HepG2 (cell line): Measurements from ENCODE around the gene VGF. TPM values are rescaled to one million over a fixed set of nuclear protein-coding genes. Genes with fewer than 3 reads are reported as not detected.

Experiments used
- ATRX ChIP-seq: sonication (generic); formaldehyde crosslinking; IDR thresholded peaks from 2 replicates; pipeline ENCODE4 v1.4.0; 2020; ENCODE audit warnings: missing genetic modification reagents, borderline replicate concordance
- CBX2 ChIP-seq, 2 experiments: fragments of 200-600 bp in 1 of 2; sonication (generic); formaldehyde crosslinking in 1 of 2; IDR thresholded peaks; 2 replicates each; pipeline versions ENCODE4 v1.7.0 to v1.8.1; 2018 to 2022; ENCODE audit warnings: low read depth in 2 of 2, low read length in 1 of 2, mild to moderate bottlenecking in 1 of 2, missing genetic modification reagents in 1 of 2
- DR1 ChIP-seq: sonication (generic); formaldehyde crosslinking; IDR thresholded peaks from 2 replicates; pipeline ENCODE4 v1.8.0; 2021; ENCODE audit warnings: mild to moderate bottlenecking, missing genetic modification reagents, inconsistent platforms
- HOXA5 ChIP-seq: sonication (generic); formaldehyde crosslinking; IDR thresholded peaks from 2 replicates; pipeline ENCODE4 v1.4.0; 2020; ENCODE audit warnings: missing genetic modification reagents
- KAT2B ChIP-seq: fragments of 150-350 bp; IDR thresholded peaks from 2 replicates; pipeline ENCODE4 v1.6.1; 2014; ENCODE audit warnings: low read depth, low read length, borderline replicate concordance
- KDM5A ChIP-seq: fragments of 200-600 bp; sonication (generic); IDR thresholded peaks from 2 replicates; pipeline ENCODE4 v1.7.0; 2018; ENCODE audit warnings: antibody characterized with exemption, mild to moderate bottlenecking, low read length, borderline replicate concordance
- NFKBIZ ChIP-seq: IDR thresholded peaks from 2 replicates; pipeline ENCODE4 v1.6.1; 2018; ENCODE audit warnings: missing genetic modification reagents, missing compliant biosample characterization
- PRDM4 ChIP-seq: sonication (generic); formaldehyde crosslinking; IDR thresholded peaks from 2 replicates; pipeline ENCODE4 v1.9.0; 2021; ENCODE audit warnings: missing genetic modification reagents, borderline replicate concordance
- RXRA ChIP-seq: sonication (generic); formaldehyde crosslinking; IDR thresholded peaks from 2 replicates; pipeline ENCODE4 v1.5.1; 2020; ENCODE audit warnings: missing genetic modification reagents
- SUZ12 ChIP-seq: fragments of 150-350 bp; IDR thresholded peaks from 2 replicates; pipeline ENCODE4 v1.6.1; 2014; ENCODE audit warnings: low read depth, low read length
- TAF1 ChIP-seq: sonication (generic); formaldehyde crosslinking; IDR thresholded peaks from 2 replicates; pipeline ENCODE4 v1.4.0; 2020; ENCODE audit warnings: missing genetic modification reagents
- ZFP1 ChIP-seq: IDR thresholded peaks from 2 replicates; pipeline ENCODE4 v1.6.1; 2016
- ZNF431 ChIP-seq: sonication (generic); formaldehyde crosslinking; IDR thresholded peaks from 2 replicates; pipeline ENCODE4 v1.9.0; 2022; ENCODE audit warnings: missing genetic modification reagents, low read depth, mild to moderate bottlenecking, borderline replicate concordance
- ZNF724P ChIP-seq: sonication (generic); formaldehyde crosslinking; IDR thresholded peaks from 2 replicates; pipeline ENCODE4 v1.8.0; 2022; ENCODE audit warnings: missing genetic modification reagents, borderline replicate concordance
- ZNF768 ChIP-seq: sonication (generic); formaldehyde crosslinking; IDR thresholded peaks from 2 replicates; pipeline ENCODE4 v1.4.0; 2020; ENCODE audit warnings: missing genetic modification reagents
- ZNF775 ChIP-seq: sonication (generic); formaldehyde crosslinking; IDR thresholded peaks from 2 replicates; pipeline ENCODE4 v1.4.0; 2020; ENCODE audit warnings: missing genetic modification reagents, mild to moderate bottlenecking, moderate library complexity, borderline replicate concordance
- ZNF839 ChIP-seq: sonication (generic); formaldehyde crosslinking; IDR thresholded peaks from 2 replicates; pipeline ENCODE4 v1.4.0; 2020; ENCODE audit warnings: missing genetic modification reagents, mild to moderate bottlenecking, borderline replicate concordance
- polyA plus RNA-seq, 8 experiments: library from polyadenylated mRNA; depleted of rRNA in 3 of 8; stranded (reverse) in 7 of 8; unstranded in 1 of 8; fragments of >200 nt; fragmentation: Illumina TruSeq in 4 of 8; extraction: Trizol in 4 of 8; gene quantifications; 2 replicates each; pipeline versions ENCODE4 v1.2.1 to v1.2.3, GENCODE V29; 2011 to 2016; ENCODE audit warnings: low read depth in 4 of 8, missing spikeins in 1 of 8, mixed read lengths in 1 of 8; ENCODE audit not compliant: insufficient read depth in 1 of 8
- total RNA-seq, 5 experiments: library from RNA; depleted of rRNA; stranded (reverse); fragments of >200 nt; fragmentation: Illumina TruSeq; extraction: Trizol; gene quantifications; 2 replicates each; pipeline ENCODE4 v1.2.3, GENCODE V29; 2016; ENCODE audit warnings: low read depth in 1 of 5
- TF ChIP-seq, protein P1 (sequence below): sonication (generic); formaldehyde crosslinking; IDR thresholded peaks from 2 replicates; pipeline ENCODE4 v1.5.1; 2020; ENCODE audit warnings: mild to moderate bottlenecking, missing genetic modification reagents
- TF ChIP-seq, protein P2 (sequence below): IDR thresholded peaks from 2 replicates; pipeline ENCODE4 v1.4.0; 2020; ENCODE audit warnings: mild to moderate bottlenecking, missing genetic modification reagents

VGF gene
- total and polyA plus RNA-seq, 2 of the 13 experiments (the other 11 are each of a cell fraction or from before 2014, with no cell fraction given): 0.12 to 0.46 TPM

- TF ChIP-seq, protein P1, sequence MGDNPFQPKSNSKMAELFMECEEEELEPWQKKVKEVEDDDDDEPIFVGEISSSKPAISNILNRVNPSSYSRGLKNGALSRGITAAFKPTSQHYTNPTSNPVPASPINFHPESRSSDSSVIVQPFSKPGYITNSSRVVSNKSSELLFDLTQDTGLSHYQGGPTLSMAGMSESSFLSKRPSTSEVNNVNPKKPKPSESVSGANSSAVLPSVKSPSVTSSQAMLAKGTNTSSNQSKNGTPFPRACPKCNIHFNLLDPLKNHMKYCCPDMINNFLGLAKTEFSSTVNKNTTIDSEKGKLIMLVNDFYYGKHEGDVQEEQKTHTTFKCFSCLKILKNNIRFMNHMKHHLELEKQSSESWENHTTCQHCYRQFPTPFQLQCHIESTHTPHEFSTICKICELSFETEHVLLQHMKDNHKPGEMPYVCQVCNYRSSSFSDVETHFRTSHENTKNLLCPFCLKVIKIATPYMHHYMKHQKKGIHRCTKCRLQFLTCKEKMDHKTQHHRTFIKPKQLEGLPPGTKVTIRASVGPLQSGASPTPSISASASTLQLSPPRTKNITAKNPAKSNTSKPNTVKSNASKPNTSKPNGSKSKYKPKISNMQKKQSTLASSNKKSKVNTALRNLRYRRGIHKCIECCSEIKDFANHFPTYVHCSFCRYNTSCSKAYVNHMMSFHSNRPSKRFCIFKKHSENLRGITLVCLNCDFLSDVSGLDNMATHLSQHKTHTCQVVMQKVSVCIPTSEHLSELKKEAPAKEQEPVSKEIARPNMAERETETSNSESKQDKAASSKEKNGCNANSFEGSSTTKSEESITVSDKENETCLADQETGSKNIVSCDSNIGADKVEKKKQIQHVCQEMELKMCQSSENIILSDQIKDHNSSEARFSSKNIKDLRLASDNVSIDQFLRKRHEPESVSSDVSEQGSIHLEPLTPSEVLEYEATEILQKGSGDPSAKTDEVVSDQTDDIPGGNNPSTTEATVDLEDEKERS (CRISPR knock-in tag): no peak
- no peak for TF ChIP-seq ZNF839 (CRISPR knock-in tag)
- no peak; the same call in 1 of the 2 replicates for TF ChIP-seq KDM5A
- no peak for TF ChIP-seq PRDM4
- TF ChIP-seq HOXA5 (CRISPR knock-in tag): no peak
- no peak for TF ChIP-seq ZNF775 (CRISPR knock-in tag)
- TF ChIP-seq ZNF724P (CRISPR knock-in tag): 0 out of 2 replicates have a peak, but pooled peaks have one; percentile 30
- TF ChIP-seq SUZ12: no peak
- TF ChIP-seq ZFP1 (CRISPR knock-in tag): peak; percentile 63; the same call in 1 of the 2 replicates
- TF ChIP-seq, protein P2, sequence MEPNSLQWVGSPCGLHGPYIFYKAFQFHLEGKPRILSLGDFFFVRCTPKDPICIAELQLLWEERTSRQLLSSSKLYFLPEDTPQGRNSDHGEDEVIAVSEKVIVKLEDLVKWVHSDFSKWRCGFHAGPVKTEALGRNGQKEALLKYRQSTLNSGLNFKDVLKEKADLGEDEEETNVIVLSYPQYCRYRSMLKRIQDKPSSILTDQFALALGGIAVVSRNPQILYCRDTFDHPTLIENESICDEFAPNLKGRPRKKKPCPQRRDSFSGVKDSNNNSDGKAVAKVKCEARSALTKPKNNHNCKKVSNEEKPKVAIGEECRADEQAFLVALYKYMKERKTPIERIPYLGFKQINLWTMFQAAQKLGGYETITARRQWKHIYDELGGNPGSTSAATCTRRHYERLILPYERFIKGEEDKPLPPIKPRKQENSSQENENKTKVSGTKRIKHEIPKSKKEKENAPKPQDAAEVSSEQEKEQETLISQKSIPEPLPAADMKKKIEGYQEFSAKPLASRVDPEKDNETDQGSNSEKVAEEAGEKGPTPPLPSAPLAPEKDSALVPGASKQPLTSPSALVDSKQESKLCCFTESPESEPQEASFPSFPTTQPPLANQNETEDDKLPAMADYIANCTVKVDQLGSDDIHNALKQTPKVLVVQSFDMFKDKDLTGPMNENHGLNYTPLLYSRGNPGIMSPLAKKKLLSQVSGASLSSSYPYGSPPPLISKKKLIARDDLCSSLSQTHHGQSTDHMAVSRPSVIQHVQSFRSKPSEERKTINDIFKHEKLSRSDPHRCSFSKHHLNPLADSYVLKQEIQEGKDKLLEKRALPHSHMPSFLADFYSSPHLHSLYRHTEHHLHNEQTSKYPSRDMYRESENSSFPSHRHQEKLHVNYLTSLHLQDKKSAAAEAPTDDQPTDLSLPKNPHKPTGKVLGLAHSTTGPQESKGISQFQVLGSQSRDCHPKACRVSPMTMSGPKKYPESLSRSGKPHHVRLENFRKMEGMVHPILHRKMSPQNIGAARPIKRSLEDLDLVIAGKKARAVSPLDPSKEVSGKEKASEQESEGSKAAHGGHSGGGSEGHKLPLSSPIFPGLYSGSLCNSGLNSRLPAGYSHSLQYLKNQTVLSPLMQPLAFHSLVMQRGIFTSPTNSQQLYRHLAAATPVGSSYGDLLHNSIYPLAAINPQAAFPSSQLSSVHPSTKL (CRISPR knock-in tag): peak; percentile 70
- TF ChIP-seq TAF1 (CRISPR knock-in tag): no peak
- peak; percentile 1; the same call in 1 of the 2 replicates for TF ChIP-seq ZNF431 (CRISPR knock-in tag)
- peak; percentile 48; the same call in 1 of the 2 replicates for TF ChIP-seq RXRA (CRISPR knock-in tag)
- no peak for TF ChIP-seq ATRX (CRISPR knock-in tag)
- no peak for TF ChIP-seq DR1 (CRISPR knock-in tag)
- TF ChIP-seq CBX2 (IDR thresholded peaks at IDR 0.05; ENCODE audit: low read depth, low read length): no peak
- TF ChIP-seq CBX2 (CRISPR knock-in tag; IDR thresholded peaks at IDR 0.05; ENCODE audit: low read depth): no peak
- TF ChIP-seq KAT2B: no peak
- TF ChIP-seq NFKBIZ (CRISPR knock-in tag): no peak
- no peak for TF ChIP-seq ZNF768
Measured at GRCh38 chr7:101138213-101138870, 27.0 kb downstream of the VGF start (continued).
